ENCODE measurements around the gene TECTA.

Gene TECTA

DNA sequence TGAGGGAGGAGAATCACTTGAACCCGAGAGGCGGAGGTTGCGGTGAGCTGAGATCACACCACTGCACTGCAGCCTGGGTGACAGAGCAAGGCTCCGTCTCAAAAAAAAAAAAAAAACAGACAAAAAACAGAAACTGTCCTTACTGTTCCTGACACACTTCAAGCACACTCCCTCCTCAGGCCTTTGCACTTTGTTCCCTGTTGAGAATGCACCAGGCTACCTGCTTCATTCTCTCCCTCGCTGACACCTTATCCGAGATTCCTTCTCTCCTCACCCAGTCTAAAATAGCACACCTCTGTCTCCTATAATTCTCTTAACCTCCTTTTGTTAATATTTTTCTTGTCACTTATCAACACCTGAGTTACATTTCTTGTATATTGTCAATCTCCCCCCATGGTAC lies 32.3 kb upstream of the TECTA start:
- Mint-ChIP-seq H3K9me3 (peaks cover 5% of the 10 kb centered on the region), H3K27me3 (no peaks in the 10 kb centered on the region), H3K4me1 (peaks cover 5% of the 10 kb centered on the region), H3K36me3 (ENCODE audit: insufficient read depth) (peaks cover 8% of the 10 kb centered on the region), H3K4me3 (no peak overlapping the region), H3K27ac (ENCODE audit: low read depth) (no peak overlapping the region)
- DNase-seq (ENCODE audit: low spot score in 2 of 2) (no peak), ATAC-seq (replicated peaks; ENCODE audit: extremely low read depth, poor library complexity, severe bottlenecking) (no peak)

DNA sequence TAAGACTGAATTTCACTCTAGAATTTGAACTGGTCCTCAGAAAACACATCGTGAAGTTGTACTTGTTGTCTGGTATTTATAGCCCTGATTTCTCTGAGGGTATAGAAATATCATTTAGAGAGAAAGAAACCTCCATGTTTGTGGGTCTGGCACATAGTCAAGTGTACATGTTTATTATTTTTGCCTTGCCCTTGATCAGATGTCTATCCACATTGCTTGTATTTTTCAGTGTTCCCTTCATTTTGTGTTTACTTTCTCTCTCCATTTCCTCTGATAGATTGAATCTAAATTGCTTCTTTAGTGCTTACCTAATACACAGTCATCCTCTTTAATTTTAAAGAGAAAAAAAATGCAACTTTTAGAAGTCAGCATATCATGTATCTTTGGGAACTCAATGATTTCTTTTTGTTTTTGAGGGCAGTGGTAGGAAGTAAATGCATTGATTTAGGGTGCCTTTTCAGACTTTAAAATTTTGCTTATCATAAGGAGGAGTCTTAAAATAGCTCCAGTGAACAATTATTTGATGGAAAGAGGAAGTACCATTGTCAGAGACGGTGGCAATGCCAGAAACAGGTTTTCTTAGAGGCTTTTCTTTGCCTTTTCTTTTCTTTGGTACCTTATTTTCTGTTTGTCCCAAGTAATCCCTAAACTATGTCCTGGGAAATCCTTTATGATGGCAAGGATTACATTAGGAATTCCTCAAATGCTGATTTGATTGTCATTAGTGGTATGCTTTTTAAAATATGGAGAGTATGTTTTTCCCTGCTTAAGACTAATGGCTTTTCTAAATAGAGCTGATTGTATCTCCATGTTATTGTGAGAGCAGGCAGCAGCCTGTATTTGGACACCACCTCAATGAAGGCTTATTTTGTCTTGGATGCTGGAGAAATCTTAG lies 29.8 kb upstream of the TECTA start:
- no peak for DNase-seq (ENCODE audit: low spot score in 2 of 2)
- peaks cover 14% of the 10 kb centered on the region for H3K36me3 Mint-ChIP-seq (ENCODE audit: insufficient read depth)
- no peak overlapping the region for H3K27ac Mint-ChIP-seq (ENCODE audit: low read depth)
- H3K4me1 Mint-ChIP-seq: peaks cover 5% of the 10 kb centered on the region
- peaks cover 5% of the 10 kb centered on the region for H3K9me3 Mint-ChIP-seq
- H3K27me3 Mint-ChIP-seq: no peaks in the 10 kb centered on the region
- no peak for ATAC-seq (replicated peaks; ENCODE audit: extremely low read depth, poor library complexity, severe bottlenecking)
- no peak overlapping the region for H3K4me3 Mint-ChIP-seq

DNA sequence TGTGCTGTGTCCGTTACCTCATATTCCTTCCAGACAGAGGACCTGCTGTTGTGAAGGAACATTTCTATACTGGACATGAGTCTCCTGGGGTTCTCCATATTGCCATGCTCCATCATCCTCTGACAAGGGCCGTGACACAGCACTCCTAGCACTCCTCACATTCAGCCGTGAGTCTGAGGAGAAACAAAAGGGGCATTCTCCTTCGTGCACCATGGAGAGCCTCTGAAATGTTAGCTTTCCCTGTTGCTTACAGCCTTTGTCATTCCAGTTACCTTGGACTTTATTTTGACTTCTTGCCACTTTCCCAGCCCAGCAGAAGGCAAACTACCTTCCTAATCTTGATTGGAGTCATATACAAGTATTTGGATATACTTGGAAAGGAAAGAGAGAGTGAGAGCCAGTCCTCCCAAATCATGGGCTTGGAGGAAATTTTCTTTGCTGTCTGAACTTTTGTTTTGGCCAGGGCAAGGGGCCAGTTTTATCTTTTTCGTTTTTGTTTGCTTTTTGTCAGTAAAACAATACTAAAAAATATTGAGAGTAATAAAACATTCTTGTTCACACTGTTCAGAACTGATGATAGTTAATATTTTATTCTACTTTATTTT lies 29.1 kb upstream of the TECTA start:
- DNase-seq (ENCODE audit: low spot score in 2 of 2) (no peak), ATAC-seq (replicated peaks; ENCODE audit: extremely low read depth, poor library complexity, severe bottlenecking) (no peak)
- peaks cover 13% of the 10 kb centered on the region for H3K36me3 Mint-ChIP-seq (ENCODE audit: insufficient read depth)

DNA sequence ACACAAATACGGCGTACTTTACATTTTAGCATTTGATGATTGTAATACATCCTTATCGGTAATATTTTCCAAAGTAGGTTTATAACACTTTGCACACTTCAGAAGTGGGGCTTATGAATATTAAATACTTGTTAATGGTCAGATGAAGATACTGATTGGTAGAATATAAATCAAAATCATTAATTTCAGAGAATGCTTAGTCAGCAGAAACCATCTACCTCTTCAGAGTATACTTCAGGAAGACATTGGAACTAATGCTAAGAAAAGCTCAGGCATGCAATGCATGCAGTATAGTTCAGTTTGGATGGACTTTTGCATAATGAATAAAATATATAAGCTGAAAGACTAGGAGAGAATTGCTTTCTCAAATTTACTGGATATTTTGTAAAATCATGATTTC lies 19.7 kb upstream of the TECTA start:
- Mint-ChIP-seq H3K27me3 (no peaks in the 10 kb centered on the region), H3K27ac (ENCODE audit: low read depth) (no peak overlapping the region), H3K9me3 (no peaks in the 10 kb centered on the region), H3K4me3 (no peak overlapping the region), H3K4me1 (peaks cover 6% of the 10 kb centered on the region), H3K36me3 (ENCODE audit: insufficient read depth) (peaks cover 7% of the 10 kb centered on the region)
- no peak for ATAC-seq (replicated peaks; ENCODE audit: extremely low read depth, poor library complexity, severe bottlenecking)
- DNase-seq (ENCODE audit: low spot score in 2 of 2): no peak

More for the DNA sequence above, 29.1 kb upstream of the TECTA start:
- no peaks in the 10 kb centered on the region for H3K27me3 Mint-ChIP-seq
- no peak overlapping the region for H3K4me3 Mint-ChIP-seq
- peaks cover 5% of the 10 kb centered on the region for H3K4me1 Mint-ChIP-seq
- no peak overlapping the region for H3K27ac Mint-ChIP-seq (ENCODE audit: low read depth)
- peaks cover 5% of the 10 kb centered on the region for H3K9me3 Mint-ChIP-seq

DNA sequence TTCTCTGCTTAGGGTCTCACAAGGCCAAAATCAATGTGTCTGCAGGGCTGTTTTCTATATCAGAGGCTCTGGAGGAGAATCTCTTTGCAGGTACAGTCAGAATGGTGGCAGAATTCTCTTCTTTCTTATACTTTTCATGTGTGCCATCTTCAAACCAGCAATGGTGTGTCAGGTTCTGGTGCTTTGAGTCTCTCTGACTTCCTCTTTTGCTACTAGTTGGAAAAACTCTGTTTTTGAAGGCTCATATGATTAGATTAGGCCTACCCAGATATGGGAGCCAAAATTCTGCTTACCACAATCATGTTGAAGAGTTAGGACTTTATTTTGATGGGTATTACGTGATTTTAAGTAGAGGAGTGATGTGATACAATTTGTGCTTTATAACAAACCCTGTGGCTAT lies 18.8 kb upstream of the TECTA start:
- peaks cover 6% of the 10 kb centered on the region for H3K4me1 Mint-ChIP-seq
- no peak overlapping the region for H3K27ac Mint-ChIP-seq (ENCODE audit: low read depth)
- no peak overlapping the region for H3K4me3 Mint-ChIP-seq
- DNase-seq (ENCODE audit: low spot score in 2 of 2) (no peak), ATAC-seq (replicated peaks; ENCODE audit: extremely low read depth, poor library complexity, severe bottlenecking) (no peak)
- H3K36me3 Mint-ChIP-seq (ENCODE audit: insufficient read depth): peaks cover 14% of the 10 kb centered on the region
- H3K9me3 Mint-ChIP-seq: no peaks in the 10 kb centered on the region
- H3K27me3 Mint-ChIP-seq: no peaks in the 10 kb centered on the region

DNA sequence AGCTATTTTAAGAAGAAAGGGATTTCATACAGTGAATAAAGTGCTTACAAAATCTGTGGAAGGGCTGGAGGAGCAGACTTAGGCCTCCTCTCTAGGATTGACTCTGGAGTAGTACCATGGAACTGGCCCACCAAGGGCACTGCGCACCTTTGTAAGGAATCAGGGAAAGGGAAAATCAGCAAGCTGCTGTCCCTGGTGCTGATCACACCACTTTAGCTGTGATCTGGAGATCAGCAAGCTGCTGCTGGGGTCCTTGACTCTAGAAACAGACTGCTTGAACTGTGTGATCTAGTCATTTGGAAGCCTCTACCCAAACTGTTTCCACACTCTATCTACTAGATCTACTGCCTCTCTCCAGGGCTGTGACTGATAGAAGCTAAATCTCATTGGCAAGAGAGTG lies 18.4 kb upstream of the TECTA start:
- H3K4me3 Mint-ChIP-seq: no peak overlapping the region
- H3K4me1 Mint-ChIP-seq: peaks cover 6% of the 10 kb centered on the region
- H3K27ac Mint-ChIP-seq (ENCODE audit: low read depth): no peak overlapping the region
- no peak for ATAC-seq (replicated peaks; ENCODE audit: extremely low read depth, poor library complexity, severe bottlenecking)
- no peak for DNase-seq (ENCODE audit: low spot score in 2 of 2)
- peaks cover 15% of the 10 kb centered on the region for H3K36me3 Mint-ChIP-seq (ENCODE audit: insufficient read depth)
- H3K27me3 Mint-ChIP-seq: no peaks in the 10 kb centered on the region
- H3K9me3 Mint-ChIP-seq: no peaks in the 10 kb centered on the region

DNA sequence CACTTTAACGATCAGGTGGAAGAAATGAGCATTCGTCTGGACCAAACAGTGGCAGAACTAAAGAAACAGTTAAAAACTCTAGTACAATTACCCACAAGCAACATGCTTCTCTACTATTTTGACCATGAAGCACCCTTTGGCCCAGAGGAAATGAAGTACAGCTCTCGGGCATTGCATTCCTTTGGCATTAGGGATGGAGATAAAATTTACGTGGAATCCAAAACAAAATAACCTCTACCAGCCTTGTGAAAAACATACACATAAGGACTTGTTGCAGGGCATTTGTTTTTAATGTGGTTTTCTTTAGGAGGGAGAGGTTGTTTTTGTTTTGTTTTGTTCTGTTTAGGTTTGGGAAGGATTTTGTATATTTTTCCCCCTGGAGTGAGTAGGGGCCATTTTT lies 14.2 kb upstream of the TECTA start:
- no peak for DNase-seq (ENCODE audit: low spot score in 2 of 2)
- Mint-ChIP-seq H3K9me3 (no peaks in the 10 kb centered on the region), H3K4me1 (peaks cover 6% of the 10 kb centered on the region), H3K27me3 (no peaks in the 10 kb centered on the region), H3K4me3 (no peak overlapping the region), H3K27ac (ENCODE audit: low read depth) (no peak overlapping the region), H3K36me3 (ENCODE audit: insufficient read depth) (peaks cover 20% of the 10 kb centered on the region)
- no peak for ATAC-seq (replicated peaks; ENCODE audit: extremely low read depth, poor library complexity, severe bottlenecking)

DNA sequence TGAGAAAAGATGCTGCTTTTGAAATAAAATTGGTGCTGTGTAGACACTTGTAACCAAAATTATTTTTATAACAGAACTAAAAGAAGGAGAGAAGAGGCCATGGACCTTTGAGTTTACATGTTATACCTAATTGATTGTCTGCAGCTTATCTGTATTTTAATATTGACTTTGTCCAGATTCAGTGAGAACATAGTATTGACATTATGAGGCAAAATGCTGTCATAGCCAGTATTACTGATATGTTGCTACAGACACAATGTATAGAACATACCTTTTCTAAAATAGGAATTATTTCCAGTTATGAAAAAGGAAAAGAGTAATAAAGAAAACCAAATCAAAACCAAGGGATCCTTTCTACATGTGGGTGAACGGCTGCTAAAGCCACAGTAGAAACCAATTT lies 11.5 kb upstream of the TECTA start:
- no peaks in the 10 kb centered on the region for H3K27me3 Mint-ChIP-seq
- peaks cover 21% of the 10 kb centered on the region for H3K36me3 Mint-ChIP-seq (ENCODE audit: insufficient read depth)
- H3K9me3 Mint-ChIP-seq: no peaks in the 10 kb centered on the region
- ATAC-seq (replicated peaks; ENCODE audit: extremely low read depth, poor library complexity, severe bottlenecking): no peak
- H3K4me3 Mint-ChIP-seq: no peak overlapping the region
- no peak for DNase-seq (ENCODE audit: low spot score in 2 of 2)
- H3K4me1 Mint-ChIP-seq: no peaks in the 10 kb centered on the region
- no peak overlapping the region for H3K27ac Mint-ChIP-seq (ENCODE audit: low read depth)

DNA sequence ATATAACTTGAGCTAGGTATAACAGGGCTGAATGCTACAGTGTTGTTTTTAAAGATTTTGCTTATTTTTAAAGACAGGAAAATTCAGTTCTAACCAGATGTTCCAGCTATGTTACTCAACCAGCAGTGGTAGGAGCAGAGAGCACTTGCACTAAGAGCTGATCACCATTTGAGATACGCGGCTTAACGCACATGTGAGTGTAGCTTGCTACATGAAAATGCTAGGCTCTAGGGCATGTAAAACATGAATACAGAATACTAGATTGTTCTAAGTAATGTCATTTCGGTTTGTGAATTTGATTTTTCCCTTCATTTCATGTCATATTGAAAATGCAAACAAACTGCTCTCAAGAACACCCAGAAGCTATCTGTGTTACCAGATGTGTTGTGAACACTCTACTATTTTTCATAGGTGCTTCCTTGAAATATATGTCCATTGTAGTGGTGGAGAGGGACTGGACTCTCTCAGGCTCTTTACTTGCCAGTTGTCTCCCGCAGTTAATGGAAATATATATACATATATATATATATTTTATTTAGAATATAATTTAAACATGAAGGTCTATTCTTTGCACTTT lies 10.8 kb upstream of the TECTA start:
- ATAC-seq (replicated peaks; ENCODE audit: extremely low read depth, poor library complexity, severe bottlenecking) (no peak), DNase-seq (ENCODE audit: low spot score in 2 of 2) (no peak)
- Mint-ChIP-seq H3K36me3 (ENCODE audit: insufficient read depth) (peaks cover 21% of the 10 kb centered on the region), H3K27ac (ENCODE audit: low read depth) (no peak overlapping the region), H3K4me3 (no peak overlapping the region), H3K9me3 (no peaks in the 10 kb centered on the region), H3K4me1 (no peaks in the 10 kb centered on the region), H3K27me3 (no peaks in the 10 kb centered on the region)

DNA sequence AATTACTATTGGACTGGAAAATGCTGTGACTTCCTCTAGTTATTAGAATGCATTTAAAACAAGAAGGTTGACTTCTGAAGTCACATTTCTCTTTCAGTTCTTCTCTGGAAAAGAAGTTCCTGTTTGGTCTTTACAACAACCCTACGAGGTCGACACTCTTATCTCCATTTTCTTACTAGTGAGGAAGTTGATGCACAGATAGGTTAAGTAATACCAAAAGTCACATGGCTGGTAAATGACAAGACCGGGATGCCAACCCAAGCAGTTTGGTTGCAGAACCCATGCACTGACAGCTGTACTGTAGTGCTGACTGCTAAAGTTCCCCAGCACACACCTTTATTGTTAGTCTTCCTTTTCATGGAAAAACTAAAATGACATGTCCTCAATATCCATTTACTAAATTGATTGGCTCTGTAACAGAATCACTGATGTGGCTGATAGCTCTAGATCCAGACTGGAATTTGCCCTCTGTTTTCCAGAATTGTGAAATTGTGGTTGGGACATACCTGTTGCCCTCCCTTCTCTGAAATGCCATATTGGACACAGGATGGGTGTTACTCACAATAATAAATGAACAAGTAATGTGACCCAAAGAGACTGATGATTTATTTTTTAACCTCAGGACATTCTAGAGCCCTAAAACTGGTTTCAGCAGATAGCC lies 9.4 kb upstream of the TECTA start:
- no peak overlapping the region for H3K27ac Mint-ChIP-seq (ENCODE audit: low read depth)
- no peaks in the 10 kb centered on the region for H3K27me3 Mint-ChIP-seq
- H3K4me3 Mint-ChIP-seq: no peak overlapping the region
- DNase-seq (ENCODE audit: low spot score in 2 of 2) (no peak), ATAC-seq (replicated peaks; ENCODE audit: extremely low read depth, poor library complexity, severe bottlenecking) (no peak)
- H3K36me3 Mint-ChIP-seq (ENCODE audit: insufficient read depth): peaks cover 13% of the 10 kb centered on the region
- H3K4me1 Mint-ChIP-seq: no peaks in the 10 kb centered on the region
- H3K9me3 Mint-ChIP-seq: no peaks in the 10 kb centered on the region

DNA sequence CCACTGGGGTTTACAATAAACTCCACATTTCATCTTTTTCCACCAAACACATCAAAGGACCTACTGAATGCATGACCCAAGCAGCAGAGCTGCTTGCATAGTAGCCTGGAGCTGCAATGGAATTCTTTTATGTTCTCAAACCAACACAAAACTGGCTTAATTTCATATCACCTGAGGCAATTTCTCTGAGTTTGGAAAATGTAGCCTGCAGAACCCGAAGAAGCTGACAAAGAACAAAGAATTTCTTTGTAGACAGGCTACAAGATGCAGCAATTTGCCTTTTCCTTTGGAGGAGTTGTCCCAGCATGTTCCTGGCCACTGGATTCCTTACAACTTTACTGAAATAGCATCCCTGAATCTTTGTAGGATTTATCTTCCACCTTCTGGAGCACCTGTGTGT lies 5.5 kb upstream of the TECTA start:
- no peak for ATAC-seq (replicated peaks; ENCODE audit: extremely low read depth, poor library complexity, severe bottlenecking)
- Mint-ChIP-seq H3K27me3 (no peaks in the 10 kb centered on the region), H3K4me1 (no peaks in the 10 kb centered on the region), H3K9me3 (no peaks in the 10 kb centered on the region), H3K27ac (ENCODE audit: low read depth) (no peak overlapping the region), H3K4me3 (no peak overlapping the region), H3K36me3 (ENCODE audit: insufficient read depth) (peaks cover 3% of the 10 kb centered on the region)
- no peak for DNase-seq (ENCODE audit: low spot score in 2 of 2)

DNA sequence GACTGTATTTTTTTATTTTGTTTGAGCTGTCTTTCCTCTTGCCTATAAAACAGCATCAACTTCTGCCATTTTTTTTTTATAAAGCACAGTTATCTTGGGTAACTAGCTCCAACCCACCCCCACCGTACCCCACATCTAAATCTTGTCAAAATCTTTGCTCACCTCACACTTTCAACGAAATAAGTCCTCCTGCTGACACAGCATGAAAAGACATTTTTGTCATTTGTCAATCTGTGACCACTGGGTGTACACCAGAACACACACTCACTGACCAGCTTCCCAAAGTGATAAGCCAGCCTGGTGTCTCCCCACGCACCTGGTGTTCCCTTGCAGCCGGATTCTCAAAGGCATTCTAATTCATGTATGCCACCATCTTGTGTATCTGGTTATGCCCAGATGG lies 1.7 kb upstream of the TECTA start:
- Mint-ChIP-seq H3K9me3 (no peaks in the 10 kb centered on the region), H3K27ac (ENCODE audit: low read depth) (no peak overlapping the region), H3K4me1 (no peaks in the 10 kb centered on the region), H3K36me3 (ENCODE audit: insufficient read depth) (no peaks in the 10 kb centered on the region), H3K27me3 (no peaks in the 10 kb centered on the region), H3K4me3 (no peak overlapping the region)
- no peak for DNase-seq (ENCODE audit: low spot score in 2 of 2)
- ATAC-seq (replicated peaks; ENCODE audit: extremely low read depth, poor library complexity, severe bottlenecking): no peak
